Gastroesophageal sphincter (tissue), 4 donors: ENCODE measurements around the gene MYRF. TPM values are rescaled to one million over a fixed set of nuclear protein-coding genes. Genes with fewer than 3 reads are reported as not detected.

ENCODE experiments used
- ATAC-seq: fragments of 150-250 bp; one replicate; pipeline ENCODE4 v1.9.1; 2016; ENCODE audit warnings: mild to moderate bottlenecking, moderate library complexity
- H3K27ac ChIP-seq, 4 donors: fragments of 200-600 bp; sonication (generic) in 3 of 4; 1 replicate in 3 of 4; 2 replicates in 1 of 4; pipeline ENCODE4 v1.5.1; 2016 to 2019
- H3K27me3 ChIP-seq: fragments of 200-600 bp; sonication (generic); one replicate; pipeline ENCODE4 v1.5.1; 2019
- H3K36me3 ChIP-seq, 2 donors: fragments of 200-600 bp; sonication (generic); one replicate each; pipeline ENCODE4 v1.5.1; 2019; ENCODE audit warnings: control low read depth in 1 of 2
- H3K4me1 ChIP-seq, 3 donors: fragments of 200-600 bp; sonication (generic); 1 replicate in 2 of 3; 2 replicates in 1 of 3; pipeline ENCODE4 v1.5.1; 2016 to 2019; ENCODE audit warnings: control low read depth in 2 of 3
- H3K4me3 ChIP-seq, 2 donors: fragments of 200-600 bp; sonication (generic); one replicate each; pipeline ENCODE4 v1.5.1; 2019; ENCODE audit warnings: mild to moderate bottlenecking in 1 of 2, moderate library complexity in 1 of 2
- H3K9me3 ChIP-seq, 3 donors: fragments of 200-600 bp; sonication (generic); one replicate each; pipeline ENCODE4 v1.5.1; 2017 to 2019; ENCODE audit warnings: control low read depth in 2 of 3
- EP300 ChIP-seq: sonication (generic); formaldehyde crosslinking; IDR thresholded peaks from one replicate; pipeline ENCODE4 v1.6.1; 2017; ENCODE audit warnings: antibody characterized with exemption, mild to moderate bottlenecking
- POLR2A ChIP-seq, 2 donors: fragments of 450-650 bp; IDR thresholded peaks; one replicate each; pipeline ENCODE4 v1.6.1; 2017; ENCODE audit warnings: antibody characterized with exemption in 2 of 2, mild to moderate bottlenecking in 2 of 2, moderate library complexity in 1 of 2
- POLR2AphosphoS5 ChIP-seq: sonication (generic); formaldehyde crosslinking; IDR thresholded peaks from one replicate; pipeline ENCODE4 v1.6.1; 2017; ENCODE audit warnings: antibody characterized with exemption
- WGBS, 2 donors: methylation state at CpG; one replicate each; pipeline ENCODE4 v1.1.5; 2018; ENCODE audit warnings: low coverage in 1 of 2; 5-methylcytosine and 5-hydroxymethylcytosine counted together
- total RNA-seq, 4 donors: library from RNA; depleted of rRNA; stranded (reverse); fragments of >200 nt; gene quantifications; one replicate each; pipeline ENCODE4 v1.1.0, GENCODE V29; 2016
- TF ChIP-seq, protein P1 (sequence below), 4 experiments: fragments of 200-600 bp in 2 of 4; fragments of 450-650 bp in 2 of 4; sonication (generic) in 1 of 4; IDR thresholded peaks; one replicate each; pipeline ENCODE4 v1.5.1; 2017 to 2019; ENCODE audit warnings: antibody characterized with exemption in 4 of 4, mild to moderate bottlenecking in 2 of 4, moderate library complexity in 2 of 4

Gene MYRF
- total RNA-seq, 4 donors from 2014 or later, result 0.10 to 0.78 (median 0.19) TPM

GRCh38 chr11:61778920-61779650 lies 26.6 kb downstream of the MYRF start:
- Histone ChIP-seq H3K4me3 (no peak overlapping the region), H3K9me3 (no peaks in the 10 kb centered on the region), H3K36me3 (peaks cover 0 to 35% of the 10 kb centered on the region in 2 donors), H3K27me3 (peaks cover 13% of the 10 kb centered on the region), H3K4me1 (peaks cover 0 to 14% (median 8%) of the 10 kb centered on the region in 3 donors), H3K27ac (no peak overlapping the region)
- 60 to 68% methylated on average over 1 to 3 of the region's 24 CpGs for WGBS, 2 donors
- no peak for ATAC-seq
- TF ChIP-seq EP300 (no peak), POLR2A (IDR thresholded peaks at IDR 0.05) (no peak), POLR2AphosphoS5 (no peak)
- TF ChIP-seq, protein P1, sequence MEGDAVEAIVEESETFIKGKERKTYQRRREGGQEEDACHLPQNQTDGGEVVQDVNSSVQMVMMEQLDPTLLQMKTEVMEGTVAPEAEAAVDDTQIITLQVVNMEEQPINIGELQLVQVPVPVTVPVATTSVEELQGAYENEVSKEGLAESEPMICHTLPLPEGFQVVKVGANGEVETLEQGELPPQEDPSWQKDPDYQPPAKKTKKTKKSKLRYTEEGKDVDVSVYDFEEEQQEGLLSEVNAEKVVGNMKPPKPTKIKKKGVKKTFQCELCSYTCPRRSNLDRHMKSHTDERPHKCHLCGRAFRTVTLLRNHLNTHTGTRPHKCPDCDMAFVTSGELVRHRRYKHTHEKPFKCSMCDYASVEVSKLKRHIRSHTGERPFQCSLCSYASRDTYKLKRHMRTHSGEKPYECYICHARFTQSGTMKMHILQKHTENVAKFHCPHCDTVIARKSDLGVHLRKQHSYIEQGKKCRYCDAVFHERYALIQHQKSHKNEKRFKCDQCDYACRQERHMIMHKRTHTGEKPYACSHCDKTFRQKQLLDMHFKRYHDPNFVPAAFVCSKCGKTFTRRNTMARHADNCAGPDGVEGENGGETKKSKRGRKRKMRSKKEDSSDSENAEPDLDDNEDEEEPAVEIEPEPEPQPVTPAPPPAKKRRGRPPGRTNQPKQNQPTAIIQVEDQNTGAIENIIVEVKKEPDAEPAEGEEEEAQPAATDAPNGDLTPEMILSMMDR (IDR thresholded peaks at IDR 0.05), result no peak

GRCh38 chr11:61779666-61780525 lies 27.5 kb downstream of the MYRF start:
- Histone ChIP-seq H3K27me3 (peaks cover 13% of the 10 kb centered on the region), H3K9me3 (no peaks in the 10 kb centered on the region), H3K36me3 (peaks cover 0 to 44% of the 10 kb centered on the region in 2 donors), H3K27ac (no peak overlapping the region), H3K4me1 (peaks cover 0 to 14% (median 8%) of the 10 kb centered on the region in 3 donors), H3K4me3 (no peak overlapping the region)
- TF ChIP-seq, protein P1 (IDR thresholded peaks at IDR 0.05), result no peak
- TF ChIP-seq POLR2AphosphoS5, result no peak
- no peak for TF ChIP-seq POLR2A (IDR thresholded peaks at IDR 0.05)
- TF ChIP-seq EP300, result no peak
- no peak for ATAC-seq
- WGBS, 2 donors, result 90 to 95% methylated on average over 2 to 8 of the region's 14 CpGs

DNA sequence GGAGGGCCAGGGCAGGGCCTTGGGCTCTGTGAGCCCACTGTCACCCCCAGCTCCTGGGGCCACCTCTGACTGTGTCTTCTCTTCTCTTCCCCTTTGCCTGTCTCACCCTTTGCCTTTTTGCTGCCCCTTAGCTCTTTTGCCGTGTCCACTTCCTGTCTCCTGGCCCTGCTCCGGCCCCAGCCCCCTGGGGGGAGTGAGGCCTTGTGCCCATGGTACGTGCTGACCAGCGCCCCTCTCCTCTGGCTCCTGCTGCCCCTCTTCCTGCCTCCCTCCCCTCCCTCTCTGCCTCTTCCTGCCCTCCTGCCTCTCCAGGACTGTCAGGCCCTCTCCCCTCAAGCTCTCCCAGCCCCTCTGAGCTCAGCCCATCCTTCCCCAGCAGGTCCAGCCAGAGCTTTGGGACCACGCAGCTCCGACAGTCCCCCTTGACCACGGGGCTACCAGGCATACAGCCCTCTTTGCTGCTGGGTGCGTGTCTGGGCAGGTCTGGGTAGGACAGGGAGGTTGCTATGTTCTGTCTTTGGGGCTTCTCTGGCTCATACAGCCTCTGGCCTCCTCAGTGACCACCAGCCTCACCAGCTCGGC lies 28.2 kb downstream of the MYRF start:
- H3K36me3 ChIP-seq, result peaks cover 0 to 51% of the 10 kb centered on the region in 2 donors
- ATAC-seq, result no peak
- WGBS, 2 donors, result 80% methylated on average over 7 of the region's 9 CpGs; no CpG with 5 or more reads in 1 of the 2 donors

DNA sequence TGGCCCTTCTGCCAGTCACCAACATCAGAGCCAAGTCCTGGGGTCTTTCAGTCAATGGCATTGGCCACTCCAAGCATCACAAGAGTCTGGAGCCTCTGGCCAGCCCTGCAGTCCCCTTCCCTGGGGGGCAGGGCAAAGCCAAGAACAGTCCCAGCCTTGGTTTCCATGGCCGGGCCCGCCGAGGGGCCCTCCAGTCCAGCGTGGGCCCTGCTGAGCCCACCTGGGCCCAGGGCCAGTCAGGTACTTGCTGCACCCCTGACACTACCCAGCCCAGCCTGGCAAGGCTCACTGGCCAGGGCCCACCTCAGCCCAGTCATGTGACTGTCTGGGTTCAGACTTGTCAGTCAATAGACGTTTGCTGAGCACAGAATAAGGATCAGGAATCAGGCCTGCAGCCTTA lies 29.1 kb downstream of the MYRF start:
- H3K27ac ChIP-seq, result no peak overlapping the region

More for the DNA sequence above, 28.2 kb downstream of the MYRF start:
- no peak overlapping the region for H3K4me3 ChIP-seq
- peaks cover 13% of the 10 kb centered on the region for H3K27me3 ChIP-seq
- TF ChIP-seq POLR2AphosphoS5 (no peak), EP300 (no peak), POLR2A (IDR thresholded peaks at IDR 0.05) (no peak)
- TF ChIP-seq, protein P1 (IDR thresholded peaks at IDR 0.05), result no peak
- no peaks in the 10 kb centered on the region for H3K9me3 ChIP-seq
- H3K27ac ChIP-seq, result no peak overlapping the region
- peaks cover 0 to 14% (median 8%) of the 10 kb centered on the region in 3 donors for H3K4me1 ChIP-seq

DNA sequence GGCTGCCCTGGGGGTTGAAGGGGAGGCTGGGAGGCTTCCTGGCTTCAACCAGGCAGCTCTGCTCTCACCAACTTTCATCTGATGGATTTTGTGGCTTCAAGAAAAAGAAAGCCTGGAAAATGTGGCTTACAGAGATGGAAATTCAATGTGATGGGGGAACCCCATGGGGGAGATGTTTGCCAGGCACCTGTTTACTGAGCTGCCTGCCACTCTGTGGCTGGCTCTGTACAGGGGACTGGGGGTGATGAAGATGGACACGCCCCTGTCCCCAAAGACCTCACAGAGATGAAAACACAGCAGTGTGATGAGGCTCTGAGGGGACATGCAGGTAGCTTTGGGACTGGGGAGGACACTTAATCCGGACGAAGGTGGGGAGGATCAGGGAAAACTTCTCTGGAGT lies 29.9 kb downstream of the MYRF start:
- TF ChIP-seq POLR2A (IDR thresholded peaks at IDR 0.05), result no peak
- H3K36me3 ChIP-seq, result peaks cover 0 to 68% of the 10 kb centered on the region in 2 donors
- no peak for ATAC-seq
- no peak overlapping the region for H3K4me3 ChIP-seq
- 89 to 91% methylated on average over 3 of the region's 3 CpGs for WGBS, 2 donors
- no peaks in the 10 kb centered on the region for H3K9me3 ChIP-seq
- H3K4me1 ChIP-seq, result peaks cover 0 to 6% (median 4%) of the 10 kb centered on the region in 3 donors
- no peak overlapping the region for H3K27ac ChIP-seq
- H3K27me3 ChIP-seq, result peaks cover 4% of the 10 kb centered on the region

More for the DNA sequence above, 29.1 kb downstream of the MYRF start:
- WGBS, 2 donors, result no CpG with 5 or more reads among the region's 5 CpGs
- TF ChIP-seq POLR2AphosphoS5, result no peak
- Histone ChIP-seq H3K36me3 (peaks cover 0 to 60% of the 10 kb centered on the region in 2 donors), H3K4me3 (no peak overlapping the region), H3K9me3 (no peaks in the 10 kb centered on the region), H3K27me3 (peaks cover 11% of the 10 kb centered on the region), H3K4me1 (peaks cover 0 to 13% (median 8%) of the 10 kb centered on the region in 3 donors)
- ATAC-seq, result no peak
